T1000 (cell line): ENCODE results near the gene TTC1.
A peak's percentile ranks its signal among the peaks of the same experiment; 100 is the strongest.
"Not testable (repeated sequence)": the region's sequence is repeated elsewhere in the genome, so short reads cannot be mapped to it uniquely, and the experiment has no call there.

Source experiments
- DNase-seq: peaks from one replicate; lab custom pipeline; 2025; ENCODE audit warnings: mixed read lengths; lab: John Stamatoyannopoulos, UW

Gene TTC1

GRCh38 chr5:160008877-160009590 is at the start of gene TTC1:
TTC1 (plus strand) TSS chr5:160009139; CDS start chr5:160010529, 1,390 bp downstream.
- DNase-seq = peak; percentile 88

- DNase-seq = no peak
Measured at GRCh38 chr5:159961176-159962160, 47.5 kb upstream of the TTC1 start.

GRCh38 chr5:159962214-159962613 is 46.7 kb upstream of the TTC1 start:
- no peak for DNase-seq

- no peak for DNase-seq
Measured at GRCh38 chr5:159963935-159964334, 45.0 kb upstream of the TTC1 start.

- DNase-seq = no peak
Measured at GRCh38 chr5:159965031-159965837, 43.7 kb upstream of the TTC1 start.

- not testable (repeated sequence) for DNase-seq
Measured at GRCh38 chr5:159965838-159966128, 43.2 kb upstream of the TTC1 start.

GRCh38 chr5:159969966-159970365 is 39.0 kb upstream of the TTC1 start:
- DNase-seq = no peak

GRCh38 chr5:159971038-159971437 is 37.9 kb upstream of the TTC1 start:
- no peak for DNase-seq

- DNase-seq = no peak
Measured at GRCh38 chr5:159971514-159971913, 37.4 kb upstream of the TTC1 start.

GRCh38 chr5:159971931-159972461 is 36.9 kb upstream of the TTC1 start:
- no peak for DNase-seq

GRCh38 chr5:159972538-159973362 is 36.2 kb upstream of the TTC1 start:
- no peak for DNase-seq

GRCh38 chr5:159975462-159976019 is 33.4 kb upstream of the TTC1 start:
- DNase-seq = peak; percentile 59

- DNase-seq = no peak
Measured at GRCh38 chr5:159976921-159977320, 32.0 kb upstream of the TTC1 start.

GRCh38 chr5:159978358-159978757 is 30.6 kb upstream of the TTC1 start:
- DNase-seq = no peak

GRCh38 chr5:159982421-159983173 is 26.3 kb upstream of the TTC1 start:
- no peak for DNase-seq

- DNase-seq = no peak
Measured at GRCh38 chr5:159987031-159987674, 21.8 kb upstream of the TTC1 start.

GRCh38 chr5:159990506-159990905 is 18.4 kb upstream of the TTC1 start:
- DNase-seq = no peak

GRCh38 chr5:159992566-159992965 is 16.4 kb upstream of the TTC1 start:
- DNase-seq = no peak

GRCh38 chr5:159993194-159993593 is 15.7 kb upstream of the TTC1 start:
- DNase-seq = no peak

- no peak for DNase-seq
Measured at GRCh38 chr5:159995907-159996306, 13.0 kb upstream of the TTC1 start.
